Left lung (tissue), 14 donors: ENCODE data around the gene LY86. TPM values are rescaled to one million over a fixed set of nuclear protein-coding genes. Genes with fewer than 3 reads are reported as not detected.

Source experiments
- ATAC-seq: fragments of 200-7000 bp; cut with Tn5 transposase; one replicate; pipeline ENCODE4 v1.9.1; 2020; ENCODE audit warnings: moderate library complexity
- DNase-seq, 4 donors: peaks; one replicate each; pipeline ENCODE4 v3.0.0-alpha.2; 2013 to 2020
- H3K27ac ChIP-seq, 2 donors: fragments of 200-600 bp; sonication (generic) in 1 of 2; one replicate each; pipeline versions ENCODE4 v1.5.0 to v1.8.0; 2020 to 2021
- H3K27me3 ChIP-seq, 2 donors: fragments of 200-600 bp; sonication (generic) in 1 of 2; one replicate each; pipeline versions ENCODE4 v1.5.0 to v1.8.0; 2020 to 2021
- H3K36me3 ChIP-seq, 2 donors: fragments of 200-600 bp; sonication (generic) in 1 of 2; one replicate each; pipeline versions ENCODE4 v1.5.0 to v1.8.0; 2020 to 2021
- H3K4me1 ChIP-seq, 2 donors: fragments of 200-600 bp; one replicate each; pipeline ENCODE4 v1.8.0; 2021
- H3K4me3 ChIP-seq, 2 donors: fragments of 200-600 bp; sonication (generic) in 1 of 2; one replicate each; pipeline versions ENCODE4 v1.5.0 to v1.8.0; 2020 to 2021; ENCODE audit warnings: mild to moderate bottlenecking in 1 of 2
- H3K9me3 ChIP-seq, 2 donors: fragments of 200-600 bp; sonication (generic) in 1 of 2; one replicate each; pipeline versions ENCODE4 v1.5.0 to v1.8.0; 2020 to 2021
- intact Hi-C, 2 donors: fragments of 100-400 bp; cut with DNase I; formaldehyde crosslinking; loops; one replicate each; pipeline versions ENCODE4 v1.11.2 to v1.14.2; 2022
- long read RNA-seq, 12 donors: library from polyadenylated mRNA in 2 of 12; unstranded in 2 of 12; transcript quantifications; one replicate each; pipeline ENCODE4 v2.0.0 and lab custom pipeline, GENCODE V29; 2019 to 2026
- polyA plus RNA-seq, 6 donors: library from polyadenylated mRNA; unstranded; fragments of 120-200 nt; gene quantifications; one replicate each; pipeline ENCODE4 v1.2.1, GENCODE V29; 2013; ENCODE audit not compliant: insufficient read length in 6 of 6
- total RNA-seq, 2 donors: library from RNA; stranded (reverse); fragmentation: NEBNext Ultra II Directional; extraction: Animal tissue kit (Norgen Biotek cat#: 25700); gene quantifications; one replicate each; pipeline ENCODE4 v1.2.1, GENCODE V29; 2021
- TF ChIP-seq, protein P1 (sequence below), 2 donors: fragments of 200-600 bp; sonication (generic) in 1 of 2; IDR thresholded peaks; one replicate each; pipeline versions ENCODE4 v1.5.0 to v1.8.0; 2021; ENCODE audit warnings: antibody characterized with exemption in 2 of 2
- donor health status: DM: no; HTN: yes; CAD: no.
- donor health status: DM: no; HTN: no; CAD: no.

The LY86 gene
- 10 to 100 TPM; 10.9 to 11.1 TPM for total RNA-seq
- polyA plus RNA-seq, result 1 to 10 TPM; 1.4 to 3.0 (median 2.1) TPM
- long read RNA-seq, donor 1, partial matches to known transcripts, result 0 of 2 reads
- long read RNA-seq, donor 1, other reads (novel, unspliced or antisense), result 0 of 2 reads
- long read RNA-seq, donor 2, partial matches to known transcripts, result 0 of 1 reads
- long read RNA-seq, donor 2, other reads (novel, unspliced or antisense), result 0 of 1 reads
- long read RNA-seq, donor 3, partial matches to known transcripts, result 0 of 1 reads
- long read RNA-seq, donor 3, other reads (novel, unspliced or antisense), result 0 of 1 reads
- long read RNA-seq, donor 4, transcript LY86-201 (5 exons, 559 nt), result major isoform, 15 of 19 reads
- long read RNA-seq, donor 4, partial matches to known transcripts, result 1 of 19 reads
- long read RNA-seq, donor 4, other reads (novel, unspliced or antisense), result 3 of 19 reads
- long read RNA-seq, donor 5, partial matches to known transcripts, result 0 of 2 reads
- long read RNA-seq, donor 5, other reads (novel, unspliced or antisense), result 0 of 2 reads
- long read RNA-seq, donor 6, partial matches to known transcripts, result 0 of 3 reads
- long read RNA-seq, donor 6, other reads (novel, unspliced or antisense), result 0 of 3 reads
- long read RNA-seq, donor 7, partial matches to known transcripts, result 0 of 1 reads
- long read RNA-seq, donor 7, other reads (novel, unspliced or antisense), result 0 of 1 reads
- long read RNA-seq, donor 8, partial matches to known transcripts, result 0 of 4 reads
- long read RNA-seq, donor 8, other reads (novel, unspliced or antisense), result 0 of 4 reads
- long read RNA-seq, donor 9, partial matches to known transcripts, result 0 of 1 reads
- long read RNA-seq, donor 9, other reads (novel, unspliced or antisense), result 0 of 1 reads
- long read RNA-seq, donor 10, transcript LY86-201 (5 exons, 559 nt), result major isoform, 29 of 32 reads
- long read RNA-seq, donor 10, partial matches to known transcripts, result 0 of 32 reads
- long read RNA-seq, donor 10, other reads (novel, unspliced or antisense), result 3 of 32 reads
- long read RNA-seq, donor 11, transcript LY86-201 (5 exons, 559 nt), result major isoform, 9 of 20 reads
- long read RNA-seq, donor 11, partial matches to known transcripts, result 11 of 20 reads
- long read RNA-seq, donor 11, other reads (novel, unspliced or antisense), result 0 of 20 reads
- long read RNA-seq, donor 12, partial matches to known transcripts, result 0 of 1 reads
- long read RNA-seq, donor 12, other reads (novel, unspliced or antisense), result 0 of 1 reads

- H3K4me1 ChIP-seq, result peaks cover 0 to 46% of the 10 kb centered on the region in 2 donors
- H3K27ac ChIP-seq, result peak within 1 kb of the TSS in 1 of 2 donors; percentile 57
- no peaks in the 10 kb centered on the region for H3K27me3 ChIP-seq
- intact Hi-C loops, result no loop called here
- TF ChIP-seq, protein P1, sequence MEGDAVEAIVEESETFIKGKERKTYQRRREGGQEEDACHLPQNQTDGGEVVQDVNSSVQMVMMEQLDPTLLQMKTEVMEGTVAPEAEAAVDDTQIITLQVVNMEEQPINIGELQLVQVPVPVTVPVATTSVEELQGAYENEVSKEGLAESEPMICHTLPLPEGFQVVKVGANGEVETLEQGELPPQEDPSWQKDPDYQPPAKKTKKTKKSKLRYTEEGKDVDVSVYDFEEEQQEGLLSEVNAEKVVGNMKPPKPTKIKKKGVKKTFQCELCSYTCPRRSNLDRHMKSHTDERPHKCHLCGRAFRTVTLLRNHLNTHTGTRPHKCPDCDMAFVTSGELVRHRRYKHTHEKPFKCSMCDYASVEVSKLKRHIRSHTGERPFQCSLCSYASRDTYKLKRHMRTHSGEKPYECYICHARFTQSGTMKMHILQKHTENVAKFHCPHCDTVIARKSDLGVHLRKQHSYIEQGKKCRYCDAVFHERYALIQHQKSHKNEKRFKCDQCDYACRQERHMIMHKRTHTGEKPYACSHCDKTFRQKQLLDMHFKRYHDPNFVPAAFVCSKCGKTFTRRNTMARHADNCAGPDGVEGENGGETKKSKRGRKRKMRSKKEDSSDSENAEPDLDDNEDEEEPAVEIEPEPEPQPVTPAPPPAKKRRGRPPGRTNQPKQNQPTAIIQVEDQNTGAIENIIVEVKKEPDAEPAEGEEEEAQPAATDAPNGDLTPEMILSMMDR (IDR thresholded peaks at IDR 0.05), result no peak
- peak within 1 kb of the TSS in 1 of 2 donors; percentile 28 for H3K4me3 ChIP-seq
- H3K36me3 ChIP-seq, result no peaks in the 10 kb centered on the region
- no peaks in the 10 kb centered on the region for H3K9me3 ChIP-seq
- DNase-seq (peak in 3 of 4 donors; percentile 28 to 49 (median 48)), ATAC-seq (peak; percentile 14)
These were observed at the start of gene LY86 for GRCh38 chr6:6588064-6588923. TSS of gene LY86 (plus strand) at chr6:6588720. CDS start at chr6:6588735, 15 bp downstream.

- DNase-seq (no peak), ATAC-seq (no peak)
- TF ChIP-seq, protein P1 (IDR thresholded peaks at IDR 0.05), result no peak
- H3K9me3 ChIP-seq, result no peaks in the 10 kb centered on the region
- peaks cover 5% of the 10 kb centered on the region in 2 donors for H3K4me1 ChIP-seq
- intact Hi-C loops, result no loop called here
- H3K4me3 ChIP-seq, result no peak overlapping the region
- H3K36me3 ChIP-seq, result no peaks in the 10 kb centered on the region
- peaks cover 0 to 30% of the 10 kb centered on the region in 2 donors for H3K27me3 ChIP-seq
- no peak overlapping the region for H3K27ac ChIP-seq
These were observed 49.5 kb upstream of the LY86 start for GRCh38 chr6:6539036-6539435.

DNA sequence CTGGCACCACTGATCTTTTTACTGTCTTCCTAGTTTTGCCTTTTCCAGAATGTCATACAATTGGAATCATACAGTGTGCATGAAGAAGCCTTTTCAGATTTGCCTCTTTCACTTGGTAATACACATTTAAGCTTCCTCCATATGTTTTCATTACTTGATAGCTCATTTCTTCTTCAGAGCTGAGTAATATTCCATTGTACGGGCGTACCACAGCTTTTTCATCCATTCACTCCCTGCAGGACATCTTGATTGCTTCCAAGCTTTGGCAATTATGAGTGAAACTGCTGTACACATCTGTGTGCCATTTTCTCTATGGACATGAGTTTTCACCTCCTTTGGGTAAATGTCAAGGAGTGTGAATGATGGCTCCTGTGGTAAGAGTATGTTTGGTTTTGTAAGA lies 46.2 kb upstream of the LY86 start:
- no peak for DNase-seq
- intact Hi-C loops, result loop anchor here in 1 of 2 donors (10.0 kb wide), 1 partner anchor 488 kb away; no protein-coding TSS in a partner anchor

More for the DNA sequence above, 46.2 kb upstream of the LY86 start:
- no peak for ATAC-seq
- H3K9me3 ChIP-seq, result no peaks in the 10 kb centered on the region
- no peak overlapping the region for H3K27ac ChIP-seq
- no peaks in the 10 kb centered on the region for H3K36me3 ChIP-seq
- TF ChIP-seq, protein P1 (IDR thresholded peaks at IDR 0.05), result no peak
- H3K4me1 ChIP-seq, result peaks cover 12 to 20% of the 10 kb centered on the region in 2 donors
- no peak overlapping the region for H3K4me3 ChIP-seq
- peaks cover 12 to 63% of the 10 kb centered on the region in 2 donors for H3K27me3 ChIP-seq
